Measurements from ENCODE around the gene AK8.

The AK8 gene

GRCh38 chr9:132896906-132897305 lies 18.8 kb upstream of the AK8 start:
- no peak for ATAC-seq
- TF ChIP-seq ESRRG (CRISPR knock-in tag; IDR thresholded peaks at IDR 0.05) (no peak), BACH2 (CRISPR knock-in tag; IDR thresholded peaks at IDR 0.05; ENCODE audit: borderline replicate concordance) (no peak), TSHZ2 (CRISPR knock-in tag; IDR thresholded peaks at IDR 0.05) (no peak), POU6F1 (CRISPR knock-in tag; IDR thresholded peaks at IDR 0.05; ENCODE audit: borderline replicate concordance, low read depth) (no peak), SNAI2 (CRISPR knock-in tag; IDR thresholded peaks at IDR 0.05) (no peak), RARB (CRISPR knock-in tag; IDR thresholded peaks at IDR 0.05) (no peak)
- TF ChIP-seq, protein P1, sequence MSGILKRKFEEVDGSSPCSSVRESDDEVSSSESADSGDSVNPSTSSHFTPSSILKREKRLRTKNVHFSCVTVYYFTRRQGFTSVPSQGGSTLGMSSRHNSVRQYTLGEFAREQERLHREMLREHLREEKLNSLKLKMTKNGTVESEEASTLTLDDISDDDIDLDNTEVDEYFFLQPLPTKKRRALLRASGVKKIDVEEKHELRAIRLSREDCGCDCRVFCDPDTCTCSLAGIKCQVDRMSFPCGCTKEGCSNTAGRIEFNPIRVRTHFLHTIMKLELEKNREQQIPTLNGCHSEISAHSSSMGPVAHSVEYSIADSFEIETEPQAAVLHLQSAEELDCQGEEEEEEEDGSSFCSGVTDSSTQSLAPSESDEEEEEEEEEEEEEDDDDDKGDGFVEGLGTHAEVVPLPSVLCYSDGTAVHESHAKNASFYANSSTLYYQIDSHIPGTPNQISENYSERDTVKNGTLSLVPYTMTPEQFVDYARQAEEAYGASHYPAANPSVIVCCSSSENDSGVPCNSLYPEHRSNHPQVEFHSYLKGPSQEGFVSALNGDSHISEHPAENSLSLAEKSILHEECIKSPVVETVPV (CRISPR knock-in tag; IDR thresholded peaks at IDR 0.05): no peak

DNA sequence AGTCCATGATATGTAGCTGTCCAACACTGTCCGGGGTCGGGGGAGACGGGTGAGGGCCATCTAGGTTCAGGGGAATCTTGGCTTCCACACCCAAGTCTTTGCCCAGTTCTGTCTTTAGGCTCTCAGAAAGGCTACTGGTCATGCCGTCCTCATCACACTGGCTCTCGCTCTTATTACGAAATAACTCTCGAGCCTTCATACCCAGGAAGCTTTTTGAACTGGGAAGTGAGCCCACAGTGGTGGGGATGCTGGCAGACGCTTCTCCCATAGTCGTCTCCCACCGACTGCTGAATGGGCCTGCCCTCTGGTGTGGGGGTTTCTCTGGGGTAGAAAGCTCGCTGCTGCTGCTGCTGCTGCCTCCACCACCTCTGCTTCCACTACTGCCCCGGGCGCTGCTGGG lies 18.2 kb upstream of the AK8 start:
- no peak for ATAC-seq
- TF ChIP-seq ISL1 (CRISPR knock-in tag; IDR thresholded peaks at IDR 0.05) (no peak), ZC3H10 (CRISPR knock-in tag; IDR thresholded peaks at IDR 0.05) (no peak), TOX (CRISPR knock-in tag; IDR thresholded peaks at IDR 0.05; ENCODE audit: borderline replicate concordance) (no peak), ZFP30 (CRISPR knock-in tag; IDR thresholded peaks at IDR 0.05) (no peak), OSR1 (CRISPR knock-in tag; IDR thresholded peaks at IDR 0.05) (no peak), ZNF70 (CRISPR knock-in tag; IDR thresholded peaks at IDR 0.05) (no peak), CSDC2 (CRISPR knock-in tag; IDR thresholded peaks at IDR 0.05) (no peak), ARNTL (CRISPR knock-in tag; IDR thresholded peaks at IDR 0.05; ENCODE audit: borderline replicate concordance, low read depth) (no peak), RARB (CRISPR knock-in tag; IDR thresholded peaks at IDR 0.05) (no peak), TCF4 (CRISPR knock-in tag; IDR thresholded peaks at IDR 0.05; ENCODE audit: borderline replicate concordance) (no peak), ZNF565 (CRISPR knock-in tag; conservative IDR thresholded peaks at IDR 0.05; ENCODE audit: low read depth) (no peak), POU6F1 (CRISPR knock-in tag; IDR thresholded peaks at IDR 0.05; ENCODE audit: borderline replicate concordance, low read depth) (no peak), TSHZ2 (CRISPR knock-in tag; IDR thresholded peaks at IDR 0.05) (no peak), ZNF8 (CRISPR knock-in tag; IDR thresholded peaks at IDR 0.05) (no peak)
- TF ChIP-seq, protein P2, sequence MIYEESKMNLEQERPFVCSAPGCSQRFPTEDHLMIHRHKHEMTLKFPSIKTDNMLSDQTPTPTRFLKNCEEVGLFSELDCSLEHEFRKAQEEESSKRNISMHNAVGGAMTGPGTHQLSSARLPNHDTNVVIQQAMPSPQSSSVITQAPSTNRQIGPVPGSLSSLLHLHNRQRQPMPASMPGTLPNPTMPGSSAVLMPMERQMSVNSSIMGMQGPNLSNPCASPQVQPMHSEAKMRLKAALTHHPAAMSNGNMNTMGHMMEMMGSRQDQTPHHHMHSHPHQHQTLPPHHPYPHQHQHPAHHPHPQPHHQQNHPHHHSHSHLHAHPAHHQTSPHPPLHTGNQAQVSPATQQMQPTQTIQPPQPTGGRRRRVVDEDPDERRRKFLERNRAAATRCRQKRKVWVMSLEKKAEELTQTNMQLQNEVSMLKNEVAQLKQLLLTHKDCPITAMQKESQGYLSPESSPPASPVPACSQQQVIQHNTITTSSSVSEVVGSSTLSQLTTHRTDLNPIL (CRISPR knock-in tag; IDR thresholded peaks at IDR 0.05; ENCODE audit: low read depth): no peak

All from SK-N-SH treated with all-trans-retinoic acid at 6 μM for 48 hours (cell line).